ENCODE measurements around the gene ABCC2.

GRCh38 chr10:99777918-99778714 is 4.3 kb upstream of the ABCC2 start:
- TF ChIP-seq, protein P1, sequence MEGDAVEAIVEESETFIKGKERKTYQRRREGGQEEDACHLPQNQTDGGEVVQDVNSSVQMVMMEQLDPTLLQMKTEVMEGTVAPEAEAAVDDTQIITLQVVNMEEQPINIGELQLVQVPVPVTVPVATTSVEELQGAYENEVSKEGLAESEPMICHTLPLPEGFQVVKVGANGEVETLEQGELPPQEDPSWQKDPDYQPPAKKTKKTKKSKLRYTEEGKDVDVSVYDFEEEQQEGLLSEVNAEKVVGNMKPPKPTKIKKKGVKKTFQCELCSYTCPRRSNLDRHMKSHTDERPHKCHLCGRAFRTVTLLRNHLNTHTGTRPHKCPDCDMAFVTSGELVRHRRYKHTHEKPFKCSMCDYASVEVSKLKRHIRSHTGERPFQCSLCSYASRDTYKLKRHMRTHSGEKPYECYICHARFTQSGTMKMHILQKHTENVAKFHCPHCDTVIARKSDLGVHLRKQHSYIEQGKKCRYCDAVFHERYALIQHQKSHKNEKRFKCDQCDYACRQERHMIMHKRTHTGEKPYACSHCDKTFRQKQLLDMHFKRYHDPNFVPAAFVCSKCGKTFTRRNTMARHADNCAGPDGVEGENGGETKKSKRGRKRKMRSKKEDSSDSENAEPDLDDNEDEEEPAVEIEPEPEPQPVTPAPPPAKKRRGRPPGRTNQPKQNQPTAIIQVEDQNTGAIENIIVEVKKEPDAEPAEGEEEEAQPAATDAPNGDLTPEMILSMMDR (IDR thresholded peaks at IDR 0.05), result no peak
- no peak for TF ChIP-seq REST (IDR thresholded peaks at IDR 0.05; ENCODE audit: insufficient read depth in 1 of 2, low read depth in 2 of 2, low read length in 1 of 2)
